Measurements from ENCODE around the gene ZNF888. TPM values are rescaled to one million over a fixed set of nuclear protein-coding genes. Genes with fewer than 3 reads are reported as not detected.
"Not testable (repeated sequence)": the region's sequence is repeated elsewhere in the genome, so short reads cannot be mapped to it uniquely, and the experiment has no call there.

ZNF888 gene
- total RNA-seq, 1 donor, result 4.7 TPM

DNA sequence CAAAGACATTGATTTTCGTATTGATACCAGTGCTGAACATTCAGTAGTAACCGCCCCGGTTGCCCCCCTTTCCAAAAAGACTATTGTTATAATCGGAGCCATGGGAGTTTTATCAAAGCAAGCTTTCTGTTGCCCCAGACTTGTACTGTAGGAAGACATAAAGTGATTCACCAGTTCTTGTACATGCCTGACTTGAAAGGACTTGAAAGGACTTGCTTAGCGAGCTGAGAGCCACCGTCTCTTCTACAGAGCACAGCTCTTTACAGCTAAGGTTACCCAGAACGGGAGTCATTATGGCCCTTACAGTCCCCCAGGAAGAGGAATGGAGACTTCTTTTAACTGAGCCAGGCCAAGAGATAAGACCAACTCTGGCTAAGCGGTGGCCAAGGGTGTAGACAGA, 34.4 kb upstream of the ZNF888 start:
- TF ChIP-seq, protein P1, sequence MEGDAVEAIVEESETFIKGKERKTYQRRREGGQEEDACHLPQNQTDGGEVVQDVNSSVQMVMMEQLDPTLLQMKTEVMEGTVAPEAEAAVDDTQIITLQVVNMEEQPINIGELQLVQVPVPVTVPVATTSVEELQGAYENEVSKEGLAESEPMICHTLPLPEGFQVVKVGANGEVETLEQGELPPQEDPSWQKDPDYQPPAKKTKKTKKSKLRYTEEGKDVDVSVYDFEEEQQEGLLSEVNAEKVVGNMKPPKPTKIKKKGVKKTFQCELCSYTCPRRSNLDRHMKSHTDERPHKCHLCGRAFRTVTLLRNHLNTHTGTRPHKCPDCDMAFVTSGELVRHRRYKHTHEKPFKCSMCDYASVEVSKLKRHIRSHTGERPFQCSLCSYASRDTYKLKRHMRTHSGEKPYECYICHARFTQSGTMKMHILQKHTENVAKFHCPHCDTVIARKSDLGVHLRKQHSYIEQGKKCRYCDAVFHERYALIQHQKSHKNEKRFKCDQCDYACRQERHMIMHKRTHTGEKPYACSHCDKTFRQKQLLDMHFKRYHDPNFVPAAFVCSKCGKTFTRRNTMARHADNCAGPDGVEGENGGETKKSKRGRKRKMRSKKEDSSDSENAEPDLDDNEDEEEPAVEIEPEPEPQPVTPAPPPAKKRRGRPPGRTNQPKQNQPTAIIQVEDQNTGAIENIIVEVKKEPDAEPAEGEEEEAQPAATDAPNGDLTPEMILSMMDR (IDR thresholded peaks at IDR 0.05; ENCODE audit: insufficient read depth, low read length), result no peak
- no peak for DNase-seq (ENCODE audit: low read depth)
- no peak overlapping the region for H3K4me3 ChIP-seq (ENCODE audit: low read depth, low read length)

DNA sequence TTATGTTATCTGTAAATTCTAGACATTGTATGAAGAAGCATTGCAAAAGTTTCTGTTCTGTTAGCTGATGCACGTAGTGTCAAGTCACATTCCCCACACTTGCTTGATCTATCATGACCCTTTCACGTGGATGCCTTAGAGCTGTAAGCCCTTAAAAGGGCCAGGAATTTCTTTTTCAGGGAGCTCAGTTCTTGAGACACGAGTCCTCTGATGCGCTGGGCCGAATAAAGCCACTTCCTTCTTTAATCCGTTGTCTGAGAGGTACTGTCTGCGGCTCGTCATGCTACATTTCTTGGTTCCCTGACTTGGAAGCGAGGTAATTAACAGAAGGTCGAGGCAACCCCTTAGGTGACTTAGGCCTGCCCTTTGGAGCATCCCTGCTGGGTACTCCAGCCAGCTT, 33.7 kb upstream of the ZNF888 start:
- DNase-seq (ENCODE audit: low read depth), result no peak
- no peak overlapping the region for H3K4me3 ChIP-seq (ENCODE audit: low read depth, low read length)
- TF ChIP-seq, protein P1 (IDR thresholded peaks at IDR 0.05; ENCODE audit: insufficient read depth, low read length), result no peak

DNA sequence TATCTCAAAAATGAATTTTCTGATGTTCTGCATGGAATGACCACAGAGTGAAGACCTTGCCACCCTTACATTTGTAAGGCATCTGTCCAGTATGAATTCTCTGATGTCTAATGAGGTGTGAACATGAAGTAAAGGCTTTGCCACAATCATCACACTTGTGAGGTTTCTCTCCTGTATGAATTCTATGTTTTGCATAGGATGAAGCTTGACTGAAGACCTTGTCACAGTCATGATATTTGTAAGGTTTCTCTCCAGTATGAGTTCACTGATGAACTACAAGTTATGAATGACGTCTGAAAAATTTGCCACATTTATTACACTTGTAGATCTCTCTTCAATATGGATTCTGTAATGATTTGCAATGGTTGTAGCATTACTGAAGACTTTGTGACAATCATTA, 26.2 kb upstream of the ZNF888 start:
- DNase-seq (ENCODE audit: low read depth), result no peak
- TF ChIP-seq, protein P1 (IDR thresholded peaks at IDR 0.05; ENCODE audit: insufficient read depth, low read length), result no peak
- H3K4me3 ChIP-seq (ENCODE audit: low read depth, low read length), result no peak overlapping the region

DNA sequence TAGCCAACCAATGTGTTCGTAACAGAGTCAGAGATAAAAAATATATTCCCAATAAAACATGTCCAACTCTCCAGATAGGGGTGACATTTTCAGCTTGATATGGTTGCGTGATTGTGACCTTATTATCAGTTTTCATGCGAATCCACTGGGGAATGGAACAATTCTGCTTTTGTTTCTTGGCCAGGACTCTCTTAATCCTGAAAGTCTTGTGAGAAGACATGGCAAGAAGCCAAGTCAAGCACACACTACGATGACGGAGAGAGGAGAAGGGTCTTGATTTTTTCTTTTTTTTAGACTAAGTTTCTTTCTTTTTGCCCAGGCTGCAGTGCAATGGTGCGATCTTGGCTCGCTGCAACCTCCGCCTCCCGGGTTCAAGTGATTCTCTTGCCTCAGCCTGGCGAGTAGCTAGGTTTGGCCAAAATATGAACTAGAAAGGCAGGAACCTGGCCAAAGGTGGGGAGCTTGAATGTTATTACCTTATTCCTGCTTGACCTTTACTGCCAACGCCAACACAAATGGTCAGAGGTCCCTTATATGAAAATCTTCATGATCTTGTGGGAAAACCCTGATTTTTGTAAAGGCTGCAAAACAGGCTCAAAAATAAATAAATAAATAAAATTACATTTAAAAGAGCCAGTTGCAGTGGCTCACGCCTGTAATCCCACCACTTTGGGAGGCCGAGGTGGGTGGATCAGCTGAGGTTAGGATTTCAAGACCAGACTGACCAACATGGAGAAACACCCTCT, 25.0 kb upstream of the ZNF888 start:
- TF ChIP-seq, protein P1 (IDR thresholded peaks at IDR 0.05; ENCODE audit: insufficient read depth, low read length), result no peak
- no peak for DNase-seq (ENCODE audit: low read depth)
- no peak overlapping the region for H3K4me3 ChIP-seq (ENCODE audit: low read depth, low read length)

DNA sequence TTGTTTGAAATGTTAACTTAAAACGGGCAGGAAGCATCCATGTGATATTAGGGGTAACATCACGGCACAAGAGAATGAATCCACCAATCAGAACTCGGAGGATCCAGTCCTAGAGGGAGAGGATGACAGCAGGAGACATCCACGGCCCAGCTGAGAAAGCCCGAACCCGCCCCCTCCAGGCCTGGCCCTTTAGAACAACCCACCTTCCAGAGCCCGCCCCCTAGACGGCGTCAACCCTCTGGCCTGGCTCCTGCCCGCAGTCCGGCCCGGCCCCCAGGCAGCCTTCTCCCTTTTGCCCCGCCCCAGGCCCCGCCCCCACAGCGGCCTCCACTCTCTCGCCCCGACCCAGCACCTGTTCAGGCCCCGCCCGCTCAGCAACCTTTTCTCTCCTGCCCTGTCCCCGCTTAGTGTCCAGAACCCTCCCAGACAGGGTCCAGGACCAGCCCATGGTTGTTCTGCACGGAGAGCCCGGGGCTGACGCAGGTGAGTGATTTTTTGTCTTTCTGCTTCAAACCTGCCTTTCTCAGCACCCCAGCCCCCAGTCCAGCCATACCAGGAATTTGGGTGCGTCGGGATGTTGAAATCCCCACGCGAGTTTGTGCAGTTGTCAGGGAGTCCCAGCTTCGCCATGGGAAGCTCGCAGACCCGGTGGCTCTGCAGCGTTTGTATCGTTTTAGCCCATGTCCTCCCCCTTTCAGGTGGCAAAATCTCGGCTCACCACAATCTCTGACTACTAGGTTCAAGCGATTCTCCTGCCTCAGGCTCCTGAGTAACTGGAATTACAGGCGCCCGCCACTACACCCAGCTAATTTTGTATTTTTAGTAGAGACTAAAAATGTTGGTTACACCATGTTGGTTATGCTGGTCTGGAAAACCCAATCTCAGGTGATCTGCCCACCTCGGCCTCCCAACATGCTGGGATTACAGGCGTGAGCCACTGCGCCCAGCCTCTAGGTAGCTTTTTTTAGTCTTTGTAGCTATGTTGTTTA, 23.4 kb upstream of the ZNF888 start:
- TF ChIP-seq, protein P1 (IDR thresholded peaks at IDR 0.05; ENCODE audit: insufficient read depth, low read length), result no peak
- H3K4me3 ChIP-seq (ENCODE audit: low read depth, low read length), result no peak overlapping the region
- DNase-seq (ENCODE audit: low read depth), result no peak

DNA sequence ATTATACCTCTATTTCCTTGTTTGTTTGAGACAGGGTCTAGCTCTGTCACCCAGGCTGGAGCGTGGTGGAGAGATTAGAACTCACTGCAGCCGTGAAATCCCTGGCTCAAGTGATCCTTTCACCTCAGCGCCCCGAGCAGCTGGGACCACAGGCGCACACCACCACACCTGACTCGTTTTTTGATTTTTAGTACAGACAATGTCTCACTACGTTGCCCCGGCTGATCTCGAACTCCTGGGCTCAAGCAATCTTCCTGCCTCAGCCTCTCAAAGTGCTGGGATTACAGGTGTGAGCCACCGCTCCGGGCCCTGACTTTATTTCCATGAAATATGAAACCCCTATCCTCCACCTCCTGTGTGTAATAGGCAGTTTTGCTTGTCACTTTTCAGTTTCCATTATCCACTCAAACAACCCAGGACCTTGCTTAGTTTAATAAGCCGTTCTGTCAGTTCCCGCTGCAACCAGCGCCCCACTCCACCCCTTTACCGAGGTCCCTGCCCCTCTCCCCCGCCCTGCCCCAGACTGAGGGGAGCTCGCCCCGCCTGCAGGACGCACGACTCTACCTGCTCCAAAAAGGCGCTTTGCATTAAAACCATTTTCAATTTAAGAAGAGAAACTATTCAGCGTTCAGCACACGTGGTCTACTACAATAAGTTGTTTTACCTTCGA, 22.6 kb upstream of the ZNF888 start:
- DNase-seq (ENCODE audit: low read depth), result no peak
- H3K4me3 ChIP-seq (ENCODE audit: low read depth, low read length), result no peak overlapping the region
- TF ChIP-seq, protein P1 (IDR thresholded peaks at IDR 0.05; ENCODE audit: insufficient read depth, low read length), result no peak

DNA sequence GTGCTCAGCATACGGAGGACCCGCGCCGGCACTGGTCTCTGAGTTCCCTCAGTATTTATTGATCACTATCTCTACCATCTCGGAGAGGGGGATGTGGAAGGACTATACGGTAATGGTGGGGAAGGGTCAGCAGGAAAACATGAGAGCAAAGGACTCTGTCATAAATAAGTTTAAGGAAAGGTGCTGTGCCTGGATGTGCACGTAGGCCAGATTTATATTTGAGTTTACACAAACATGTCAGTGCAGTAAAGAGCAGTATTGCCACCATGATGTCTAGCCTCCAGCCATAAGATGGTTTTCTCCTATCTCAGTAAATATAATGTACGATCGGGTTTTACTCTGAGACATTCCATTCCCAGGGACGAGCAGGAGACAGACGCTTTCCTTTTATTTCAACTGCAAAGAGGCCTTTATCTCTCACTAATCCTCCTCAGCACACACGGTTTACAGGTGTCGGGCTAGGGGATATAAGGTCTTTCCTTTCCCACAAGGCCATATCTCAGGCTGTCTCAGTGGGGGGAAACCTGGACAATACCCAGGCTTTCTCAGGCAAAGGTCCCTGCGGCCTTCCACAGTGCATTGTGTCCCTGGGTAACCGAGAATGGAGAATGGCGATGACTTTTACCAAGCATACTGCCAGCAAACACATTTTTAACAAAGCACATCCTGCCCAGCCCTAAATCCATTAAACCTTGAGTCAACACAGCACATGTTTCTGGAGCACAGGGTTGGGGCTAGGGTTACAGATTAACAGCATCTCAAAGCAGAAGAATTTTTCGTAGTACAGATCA, 21.7 kb upstream of the ZNF888 start:
- not testable (repeated sequence) for DNase-seq (ENCODE audit: low read depth); H3K4me3 ChIP-seq (ENCODE audit: low read depth, low read length)
